GM10248 (cell line): ENCODE results near the gene ACAP3.

ENCODE experiments used
- CTCF ChIA-PET: fragments of 300-600 bp; sonication (Branson Sonifier 250); formaldehyde crosslinking; extraction: SDS; loops from one replicate; lab custom pipeline; 2021; ENCODE audit warnings: antibody characterized with exemption; lab: Yijun Ruan, JAX
- POLR2A ChIA-PET: fragments of 350-650 bp; sonication (Branson Sonifier 250); formaldehyde crosslinking; extraction: SDS; loops from one replicate; lab custom pipeline; 2020; ENCODE audit warnings: antibody characterized with exemption; lab: Yijun Ruan, JAX
- DNase-seq: peaks from one replicate; pipeline ENCODE4 v3.0.0; 2012; ENCODE audit errors: extremely low spot score
- CTCF ChIP-seq: IDR thresholded peaks from 2 replicates; pipeline ENCODE4 v1.5.1; 2012; ENCODE audit warnings: mild to moderate bottlenecking, low read depth; ENCODE audit errors: extremely low read depth, missing control alignments, control extremely low read depth

The ACAP3 gene

GRCh38 chr1:1324524-1325287, 17.0 kb upstream of the ACAP3 start, which contains the start of the genes CPTP and INTS11:
Gene CPTP, plus strand, starts transcription at chr1:1324802. Its CDS starts 2,109 bp downstream, at chr1:1326911.
Gene INTS11, minus strand, starts transcription at chr1:1324660. Its CDS starts 52 bp downstream, at chr1:1324608.
- POLR2A ChIA-PET = interaction anchor here (0.7 kb wide), 1 partner anchor 74 kb away, joined by 3 read pairs; no protein-coding TSS in a partner anchor

GRCh38 chr1:1324084-1324523, 16.4 kb upstream of the ACAP3 start:
- TF ChIP-seq CTCF = no peak
- ChIA-PET CTCF (no interaction called here), POLR2A (interaction anchor here (0.7 kb wide), 1 partner anchor 73 kb away, joined by 3 read pairs; no protein-coding TSS in a partner anchor)
- no peak for DNase-seq

More at GRCh38 chr1:1324524-1325287, 17.0 kb upstream of the ACAP3 start, which contains the start of the genes CPTP and INTS11:
- no peak for TF ChIP-seq CTCF
- DNase-seq = peak; percentile 99
- CTCF ChIA-PET = interaction anchor here (0.9 to 1.4 kb wide), 2 partner anchors 47 to 202 kb away, joined by 3 to 4 read pairs; no protein-coding TSS in a partner anchor

- POLR2A ChIA-PET = no interaction called here
These were observed 15.2 kb upstream of the ACAP3 start for GRCh38 chr1:1322952-1323351.

GRCh38 chr1:1322418-1322817, 14.7 kb upstream of the ACAP3 start:
- no peak for DNase-seq
- TF ChIP-seq CTCF = no peak
- ChIA-PET POLR2A (no interaction called here), CTCF (no interaction called here)

More at GRCh38 chr1:1322952-1323351, 15.2 kb upstream of the ACAP3 start:
- no peak for DNase-seq
- TF ChIP-seq CTCF = no peak
- CTCF ChIA-PET = no interaction called here

DNA sequence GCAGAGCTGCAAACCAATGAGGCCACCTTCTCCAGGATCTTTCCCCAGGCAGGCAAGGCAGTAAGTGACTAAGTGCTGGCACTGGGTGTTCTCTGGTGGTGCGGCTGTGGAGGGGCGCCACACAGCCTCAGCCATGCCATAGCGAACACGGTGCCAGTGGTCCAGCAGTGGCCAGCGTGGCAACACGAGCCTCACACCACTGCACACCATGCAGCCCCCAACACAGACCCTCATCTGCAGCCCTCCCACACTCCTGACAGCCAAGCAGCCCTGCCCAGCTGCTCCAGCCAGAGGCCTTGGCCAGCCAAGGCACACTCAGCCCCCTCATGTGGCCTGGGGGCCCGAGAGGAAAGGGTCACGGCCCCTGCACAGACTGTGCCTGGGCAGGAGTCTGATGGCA, 13.7 kb upstream of the ACAP3 start:
- ChIA-PET POLR2A (interaction anchor here (1.0 kb wide), 1 partner anchor 10 kb away, joined by 4 read pairs; no protein-coding TSS in a partner anchor), CTCF (no interaction called here)
- no peak for DNase-seq
- no peak for TF ChIP-seq CTCF

DNA sequence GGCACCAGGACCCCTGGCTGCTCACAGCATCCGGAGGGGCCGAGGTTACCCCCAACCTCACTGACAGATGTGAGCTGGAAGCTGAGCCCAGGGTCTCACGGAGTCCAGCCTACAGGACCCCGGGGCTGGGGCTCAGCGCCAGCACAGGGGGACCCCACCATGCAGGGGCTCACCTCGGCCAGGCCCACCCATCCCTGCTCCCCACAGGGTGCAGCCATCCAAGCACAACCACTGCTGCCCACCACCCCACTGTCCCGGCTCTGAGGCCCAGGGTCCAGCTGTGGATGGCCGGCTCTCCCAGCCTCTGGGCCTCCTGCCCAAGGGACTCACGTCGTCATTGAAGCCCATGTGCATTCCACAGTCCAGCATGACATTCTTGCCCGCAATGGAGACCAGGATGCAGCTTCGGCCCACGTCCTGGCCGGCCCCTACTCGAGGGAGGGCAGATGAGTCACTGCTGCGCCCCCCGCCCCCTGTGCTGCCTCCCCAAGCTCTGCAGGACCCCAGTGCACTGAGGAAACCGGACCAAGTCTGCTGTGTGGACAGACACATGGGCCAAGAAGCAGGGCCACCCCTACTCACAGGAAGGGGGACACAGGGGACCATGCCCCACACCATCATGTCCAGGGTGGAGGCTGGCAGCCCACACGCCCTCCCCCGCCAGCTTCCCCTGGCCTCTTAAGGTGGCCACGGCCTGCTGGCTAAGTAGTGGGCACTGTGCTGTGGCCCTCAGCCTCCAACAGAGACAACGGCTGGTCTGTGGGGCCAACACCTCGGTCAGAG, 13.1 kb upstream of the ACAP3 start:
- CTCF ChIA-PET = no interaction called here

More for the DNA sequence above, 13.1 kb upstream of the ACAP3 start:
- TF ChIP-seq CTCF = no peak
- no peak for DNase-seq
- POLR2A ChIA-PET = interaction anchor here (1.0 kb wide), 1 partner anchor 9 kb away, joined by 4 read pairs; no protein-coding TSS in a partner anchor
